ENCODE data around the gene HADHA. TPM values are rescaled to one million over a fixed set of nuclear protein-coding genes. Genes with fewer than 3 reads are reported as not detected.
"Not testable (repeated sequence)": the region's sequence is repeated elsewhere in the genome, so short reads cannot be mapped to it uniquely, and the experiment has no call there.

The HADHA gene
- total RNA-seq, 2 donors from 2014 or later = 226 to 266 TPM

GRCh38 chr2:26273501-26273900 lies 29.1 kb upstream of the HADHA start:
- H3K27ac ChIP-seq = no peak overlapping the region
- TF ChIP-seq CTCF (IDR thresholded peaks at IDR 0.05) = no peak
- no peaks in the 10 kb centered on the region for H3K9me3 ChIP-seq
- H3K4me1 ChIP-seq = no peaks in the 10 kb centered on the region
- no peak overlapping the region for H3K4me3 ChIP-seq
- H3K9ac ChIP-seq (ENCODE audit: low read depth in 2 of 2, low read length in 2 of 2) = no peak overlapping the region
- H3K27me3 ChIP-seq = no peaks in the 10 kb centered on the region
- peaks cover 9% of the 10 kb centered on the region for H3K36me3 ChIP-seq
- no peak for DNase-seq
- intact Hi-C loops (cut with DNase I) = no loop called here

- intact Hi-C loops (cut with DNase I) = no loop called here
- no peak for DNase-seq
- H3K4me1 ChIP-seq = no peaks in the 10 kb centered on the region
Measured at GRCh38 chr2:26270373-26270772, 25.9 kb upstream of the HADHA start.

GRCh38 chr2:26269571-26270158 lies 25.2 kb upstream of the HADHA start:
- no peaks in the 10 kb centered on the region for H3K36me3 ChIP-seq
- intact Hi-C loops (cut with DNase I) = no loop called here
- no peak overlapping the region for H3K9ac ChIP-seq (ENCODE audit: low read depth in 2 of 2, low read length in 2 of 2)

More at GRCh38 chr2:26270373-26270772, 25.9 kb upstream of the HADHA start:
- no peaks in the 10 kb centered on the region for H3K27me3 ChIP-seq
- no peak for TF ChIP-seq CTCF (IDR thresholded peaks at IDR 0.05)
- H3K9me3 ChIP-seq = no peaks in the 10 kb centered on the region
- no peak overlapping the region for H3K4me3 ChIP-seq
- no peaks in the 10 kb centered on the region for H3K36me3 ChIP-seq
- H3K27ac ChIP-seq = no peak overlapping the region
- H3K9ac ChIP-seq (ENCODE audit: low read depth in 2 of 2, low read length in 2 of 2) = no peak overlapping the region

GRCh38 chr2:26268670-26269385 lies 24.4 kb upstream of the HADHA start:
- H3K27ac ChIP-seq; intact Hi-C loops (cut with DNase I); H3K36me3 ChIP-seq; H3K9ac ChIP-seq (ENCODE audit: low read depth in 2 of 2, low read length in 2 of 2); DNase-seq; H3K27me3 ChIP-seq; H3K4me1 ChIP-seq; H3K4me3 ChIP-seq; H3K9me3 ChIP-seq: not testable (repeated sequence)

More at GRCh38 chr2:26269571-26270158, 25.2 kb upstream of the HADHA start:
- TF ChIP-seq CTCF (IDR thresholded peaks at IDR 0.05) = no peak
- no peaks in the 10 kb centered on the region for H3K27me3 ChIP-seq
- no peak overlapping the region for H3K27ac ChIP-seq
- H3K9me3 ChIP-seq = no peaks in the 10 kb centered on the region
- no peak for DNase-seq
- no peaks in the 10 kb centered on the region for H3K4me1 ChIP-seq
- H3K4me3 ChIP-seq = no peak overlapping the region

- no peaks in the 10 kb centered on the region for H3K27me3 ChIP-seq
- no peak for DNase-seq
- no peak overlapping the region for H3K9ac ChIP-seq (ENCODE audit: low read depth in 2 of 2, low read length in 2 of 2)
- no peaks in the 10 kb centered on the region for H3K4me1 ChIP-seq
- no peak overlapping the region for H3K27ac ChIP-seq
- H3K9me3 ChIP-seq = no peaks in the 10 kb centered on the region
- no peak for TF ChIP-seq CTCF (IDR thresholded peaks at IDR 0.05)
- no peak overlapping the region for H3K4me3 ChIP-seq
- intact Hi-C loops (cut with DNase I) = no loop called here
- H3K36me3 ChIP-seq = no peaks in the 10 kb centered on the region
Measured at GRCh38 chr2:26268213-26268612, 23.8 kb upstream of the HADHA start.

- H3K9ac ChIP-seq (ENCODE audit: low read depth in 2 of 2, low read length in 2 of 2); H3K36me3 ChIP-seq; H3K27me3 ChIP-seq; intact Hi-C loops (cut with DNase I); H3K4me3 ChIP-seq; H3K27ac ChIP-seq; DNase-seq; H3K9me3 ChIP-seq; H3K4me1 ChIP-seq: not testable (repeated sequence)
Measured at GRCh38 chr2:26258836-26259235, 14.4 kb upstream of the HADHA start.
